Kidney (tissue), 14 donors: ENCODE data around the gene CCDC192. TPM values are rescaled to one million over a fixed set of nuclear protein-coding genes. Genes with fewer than 3 reads are reported as not detected.

Experiments used
- DNase-seq, 5 donors: peaks; one replicate each; pipeline ENCODE4 v3.0.0-alpha.2; 2013 to 2020
- FAIRE-seq: peaks from 2 replicates; lab custom pipeline; 2012; peaks lifted over from hg19 to GRCh38; lab: Jason Lieb, UNC
- H3K27ac ChIP-seq, 2 donors: one replicate each; pipeline ENCODE4 v1.7.0; 2013; ENCODE audit warnings: low read depth in 2 of 2, low read length in 2 of 2, inconsistent platforms in 1 of 2
- H3K27me3 ChIP-seq: one replicate; pipeline ENCODE4 v1.7.1; 2013; ENCODE audit warnings: low read length, inconsistent platforms; ENCODE audit not compliant: control insufficient read depth, insufficient read depth
- H3K36me3 ChIP-seq, 3 donors: one replicate each; pipeline versions ENCODE4 v1.7.0 to v1.7.1; 2013; ENCODE audit warnings: low read length in 3 of 3, control low read depth in 1 of 3, inconsistent platforms in 1 of 3; ENCODE audit not compliant: insufficient read depth in 3 of 3, control insufficient read depth in 2 of 3
- H3K4me1 ChIP-seq, 3 donors: one replicate each; pipeline versions ENCODE4 v1.7.0 to v1.7.1; 2013; ENCODE audit warnings: low read length in 3 of 3, inconsistent platforms in 1 of 3, low read depth in 1 of 3; ENCODE audit not compliant: control insufficient read depth in 2 of 3, insufficient read depth in 2 of 3
- H3K4me3 ChIP-seq, 3 donors: one replicate each; pipeline versions ENCODE4 v1.7.0 to v1.8.1; 2013; ENCODE audit warnings: low read length in 3 of 3, control low read depth in 1 of 3, inconsistent platforms in 1 of 3
- H3K9ac ChIP-seq, 3 donors: one replicate each; pipeline versions ENCODE4 v1.7.0 to v1.7.1; 2013; ENCODE audit warnings: low read length in 3 of 3, control low read depth in 1 of 3, inconsistent platforms in 1 of 3
- H3K9me3 ChIP-seq, 3 donors: one replicate each; pipeline versions ENCODE4 v1.7.0 to v1.7.1; 2013; ENCODE audit warnings: low read length in 3 of 3, control low read depth in 1 of 3, inconsistent platforms in 1 of 3; ENCODE audit not compliant: control insufficient read depth in 2 of 3, insufficient read depth in 1 of 3
- intact Hi-C: fragments of 100-400 bp; cut with DNase I; formaldehyde crosslinking; loops from one replicate; pipeline ENCODE4 v1.11.1; 2022
- polyA plus RNA-seq: library from polyadenylated mRNA; stranded (reverse); fragments of 350-450 nt; fragmentation: Illumina TruSeq; extraction: RNeasy Lipid Tissue Mini Kit (QIAGEN cat#74804); gene quantifications from one replicate; pipeline ENCODE4 v1.2.3, GENCODE V29; 2014; ENCODE audit warnings: low read depth, low replicate concordance; ENCODE audit not compliant: insufficient read depth
- total RNA-seq: library from RNA; stranded (reverse); fragmentation: NEBNext Ultra II Directional; extraction: Animal tissue kit (Norgen Biotek cat#: 25700); gene quantifications from one replicate; pipeline ENCODE4 v1.2.1, GENCODE V29; 2021
- TF ChIP-seq, protein P1 (sequence below): IDR thresholded peaks from 3 replicates; pipeline ENCODE4 v1.5.1; 2012; ENCODE audit warnings: mild to moderate bottlenecking, moderate library complexity, borderline replicate concordance; ENCODE audit not compliant: insufficient read depth; ENCODE audit errors: extremely low read depth
- donor health status: control.
- donor health status: control.
- donor health status: control.
- donor health status: control.
- donor health status: control.
- donor health status: DM: yes; HTN: yes; CAD: no.
- donor health status: Normal renal cell carcinoma (clear cell type).

The CCDC192 gene
- total and polyA plus RNA-seq, 2 donors from 2014 or later: not detected

DNA sequence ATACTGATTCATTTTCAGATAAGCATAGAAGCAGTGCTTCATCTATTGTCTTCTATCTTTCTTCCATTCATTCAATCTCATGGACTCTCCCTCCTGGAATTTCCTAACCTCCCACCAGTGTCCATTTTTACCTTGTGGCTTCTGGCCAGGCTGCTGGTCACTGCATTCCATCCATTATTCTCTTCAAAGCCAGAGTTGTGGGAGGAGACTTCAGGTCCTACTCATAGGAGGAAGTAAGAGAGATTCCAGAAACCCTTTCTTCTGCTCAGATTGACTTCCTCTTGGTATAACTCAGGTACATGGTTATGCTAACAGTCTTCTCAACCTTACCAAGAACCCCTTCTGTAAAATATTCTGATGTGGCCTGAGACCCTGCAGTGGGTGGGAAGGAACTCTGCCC lies 227.1 kb downstream of the CCDC192 start:
- DNase-seq: no peak
- H3K27me3 ChIP-seq: no peaks in the 10 kb centered on the region
- no peaks in the 10 kb centered on the region for H3K4me1 ChIP-seq
- FAIRE-seq: no peak
- intact Hi-C loops: no loop called here
- TF ChIP-seq, protein P1, sequence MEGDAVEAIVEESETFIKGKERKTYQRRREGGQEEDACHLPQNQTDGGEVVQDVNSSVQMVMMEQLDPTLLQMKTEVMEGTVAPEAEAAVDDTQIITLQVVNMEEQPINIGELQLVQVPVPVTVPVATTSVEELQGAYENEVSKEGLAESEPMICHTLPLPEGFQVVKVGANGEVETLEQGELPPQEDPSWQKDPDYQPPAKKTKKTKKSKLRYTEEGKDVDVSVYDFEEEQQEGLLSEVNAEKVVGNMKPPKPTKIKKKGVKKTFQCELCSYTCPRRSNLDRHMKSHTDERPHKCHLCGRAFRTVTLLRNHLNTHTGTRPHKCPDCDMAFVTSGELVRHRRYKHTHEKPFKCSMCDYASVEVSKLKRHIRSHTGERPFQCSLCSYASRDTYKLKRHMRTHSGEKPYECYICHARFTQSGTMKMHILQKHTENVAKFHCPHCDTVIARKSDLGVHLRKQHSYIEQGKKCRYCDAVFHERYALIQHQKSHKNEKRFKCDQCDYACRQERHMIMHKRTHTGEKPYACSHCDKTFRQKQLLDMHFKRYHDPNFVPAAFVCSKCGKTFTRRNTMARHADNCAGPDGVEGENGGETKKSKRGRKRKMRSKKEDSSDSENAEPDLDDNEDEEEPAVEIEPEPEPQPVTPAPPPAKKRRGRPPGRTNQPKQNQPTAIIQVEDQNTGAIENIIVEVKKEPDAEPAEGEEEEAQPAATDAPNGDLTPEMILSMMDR: no peak
- H3K4me3 ChIP-seq: no peak overlapping the region
- H3K27ac ChIP-seq: no peak overlapping the region
- no peaks in the 10 kb centered on the region for H3K36me3 ChIP-seq
- H3K9ac ChIP-seq: no peak overlapping the region
- no peaks in the 10 kb centered on the region for H3K9me3 ChIP-seq

DNA sequence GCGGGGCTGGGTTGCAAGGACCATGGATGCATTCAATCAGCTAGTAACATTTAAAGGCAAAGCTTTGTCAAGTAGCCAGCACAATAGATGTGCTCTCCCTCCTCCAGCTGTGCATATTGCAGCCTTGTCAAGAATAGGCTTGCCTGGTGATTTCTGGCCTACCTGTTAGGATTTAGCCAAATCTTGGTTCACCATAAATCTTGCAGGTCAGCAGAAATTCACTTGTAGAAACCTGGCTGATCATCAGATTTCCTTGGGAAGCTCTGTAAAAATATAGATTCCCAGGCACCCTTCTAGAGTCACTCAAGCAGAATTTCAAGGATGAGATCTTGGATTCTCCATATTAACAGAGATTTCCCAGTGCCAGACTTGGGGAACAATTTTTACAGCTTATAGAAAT lies 228.2 kb downstream of the CCDC192 start:
- Histone ChIP-seq H3K9ac (no peak overlapping the region), H3K9me3 (no peaks in the 10 kb centered on the region), H3K4me1 (no peaks in the 10 kb centered on the region), H3K27me3 (no peaks in the 10 kb centered on the region), H3K4me3 (no peak overlapping the region), H3K27ac (no peak overlapping the region), H3K36me3 (no peaks in the 10 kb centered on the region)
- no peak for DNase-seq
- no peak for FAIRE-seq
- intact Hi-C loops: no loop called here
- TF ChIP-seq, protein P1: no peak

DNA sequence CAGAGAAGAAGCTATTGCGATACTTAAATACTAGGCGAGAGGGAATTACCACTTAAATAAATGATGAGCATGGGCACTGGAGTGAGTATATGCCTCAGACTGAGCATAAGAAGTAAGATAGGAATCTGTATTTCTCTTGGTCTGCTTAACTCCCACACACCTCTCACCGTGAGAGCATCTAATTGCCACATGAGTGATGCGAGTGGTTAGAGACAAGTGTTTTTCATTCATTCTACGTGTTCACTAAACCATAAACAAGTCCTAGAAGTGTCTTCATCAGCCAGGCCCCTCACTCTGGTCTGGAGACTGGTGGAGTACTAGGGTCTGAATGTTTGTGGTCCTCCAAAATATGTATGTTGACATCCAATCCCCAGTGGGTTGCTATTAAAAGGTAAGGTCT lies 230.2 kb downstream of the CCDC192 start:
- TF ChIP-seq, protein P1: no peak
- no peak overlapping the region for H3K4me3 ChIP-seq
- FAIRE-seq (no peak), DNase-seq (no peak)
- H3K4me1 ChIP-seq: no peaks in the 10 kb centered on the region
- H3K27ac ChIP-seq: no peak overlapping the region
- no peaks in the 10 kb centered on the region for H3K9me3 ChIP-seq
- H3K27me3 ChIP-seq: no peaks in the 10 kb centered on the region
- H3K9ac ChIP-seq: no peak overlapping the region
- intact Hi-C loops: no loop called here
- H3K36me3 ChIP-seq: no peaks in the 10 kb centered on the region

DNA sequence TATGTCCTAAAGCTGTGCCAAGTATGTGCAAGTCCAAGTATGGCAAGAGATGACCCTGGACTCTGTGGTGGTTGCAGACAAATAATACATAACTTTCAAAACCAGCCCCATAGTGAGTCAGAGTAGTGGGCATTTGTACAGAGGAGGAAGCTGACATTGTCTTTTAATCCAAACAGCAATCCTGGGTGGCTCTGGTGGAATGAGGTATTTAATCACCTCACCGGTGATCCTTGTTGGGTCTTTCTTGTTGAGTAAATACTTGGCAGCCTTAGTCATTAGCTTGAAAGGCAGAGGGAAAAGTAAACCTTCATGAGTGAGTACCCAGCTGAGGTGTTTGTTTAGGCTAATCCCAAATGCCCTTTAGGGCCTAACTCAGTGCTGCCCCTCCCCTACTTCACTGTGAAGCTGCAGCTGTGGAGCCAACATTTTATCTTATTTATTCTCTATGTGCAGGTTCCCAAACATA lies 231.6 kb downstream of the CCDC192 start:
- intact Hi-C loops: no loop called here
- no peak overlapping the region for H3K27ac ChIP-seq
- H3K9me3 ChIP-seq: no peaks in the 10 kb centered on the region
- no peak overlapping the region for H3K4me3 ChIP-seq
- no peaks in the 10 kb centered on the region for H3K27me3 ChIP-seq
- no peak for FAIRE-seq
- H3K36me3 ChIP-seq: no peaks in the 10 kb centered on the region
- TF ChIP-seq, protein P1: no peak
- no peaks in the 10 kb centered on the region for H3K4me1 ChIP-seq
- no peak for DNase-seq
- no peak overlapping the region for H3K9ac ChIP-seq
